ENCODE results near the gene GPC1.

Gene GPC1

GRCh38 chr2:240502430-240503121 lies 67.1 kb downstream of the GPC1 start:
- no peak for DNase-seq

- no peak for DNase-seq
These were observed 67.9 kb downstream of the GPC1 start for GRCh38 chr2:240503375-240503774.

GRCh38 chr2:240503848-240504247 lies 68.4 kb downstream of the GPC1 start:
- DNase-seq, result no peak

GRCh38 chr2:240505910-240506309 lies 70.4 kb downstream of the GPC1 start:
- DNase-seq, result no peak

GRCh38 chr2:240506406-240507059 lies 71.1 kb downstream of the GPC1 start:
- no peak for DNase-seq

GRCh38 chr2:240507060-240507777 lies 71.8 kb downstream of the GPC1 start:
- DNase-seq, result no peak

- no peak for DNase-seq
These were observed 72.4 kb downstream of the GPC1 start for GRCh38 chr2:240507778-240508251.

GRCh38 chr2:240508832-240509545 lies 73.5 kb downstream of the GPC1 start:
- no peak for DNase-seq

- no peak for DNase-seq
These were observed 74.4 kb downstream of the GPC1 start for GRCh38 chr2:240509667-240510512.

- no peak for DNase-seq
These were observed 75.2 kb downstream of the GPC1 start for GRCh38 chr2:240510513-240511210.

- no peak for DNase-seq
These were observed 76.1 kb downstream of the GPC1 start for GRCh38 chr2:240511351-240512108.

GRCh38 chr2:240512109-240512485 lies 76.6 kb downstream of the GPC1 start:
- DNase-seq, result no peak

- no peak for DNase-seq
These were observed 77.4 kb downstream of the GPC1 start for GRCh38 chr2:240512666-240513535.

GRCh38 chr2:240513549-240514287 lies 78.3 kb downstream of the GPC1 start:
- peak in 1 of 2 experiments; percentile 11 for DNase-seq

- DNase-seq, result no peak
These were observed 79.2 kb downstream of the GPC1 start for GRCh38 chr2:240514631-240515030.

GRCh38 chr2:240517342-240517741 lies 81.9 kb downstream of the GPC1 start:
- DNase-seq, result no peak

Measured in NCI-H1930 (cell line).